ES-I3 (cell line): Measurements from ENCODE around the gene BSCL2.
"Not testable (repeated sequence)": the region's sequence is repeated elsewhere in the genome, so short reads cannot be mapped to it uniquely, and the experiment has no call there.

Experiments used
- H3K36me3 ChIP-seq: 2 replicates; pipeline ENCODE4 v1.6.1; 2013; ENCODE audit warnings: mild to moderate bottlenecking, low read length, control low read depth, moderate library complexity; ENCODE audit not compliant: insufficient read depth
- H3K4me1 ChIP-seq: 2 replicates; pipeline ENCODE4 v1.6.1; 2013; ENCODE audit warnings: mild to moderate bottlenecking, control low read depth, low read length; ENCODE audit not compliant: insufficient read depth
- H3K9ac ChIP-seq: 2 replicates; pipeline ENCODE4 v1.6.1; 2013; ENCODE audit warnings: low read depth, mild to moderate bottlenecking, low read length, moderate library complexity
- H3K9me3 ChIP-seq: 2 replicates; pipeline ENCODE4 v1.6.1; 2013; ENCODE audit warnings: mild to moderate bottlenecking, low read length, moderate library complexity; ENCODE audit not compliant: control insufficient read depth, insufficient read depth

BSCL2 gene

DNA sequence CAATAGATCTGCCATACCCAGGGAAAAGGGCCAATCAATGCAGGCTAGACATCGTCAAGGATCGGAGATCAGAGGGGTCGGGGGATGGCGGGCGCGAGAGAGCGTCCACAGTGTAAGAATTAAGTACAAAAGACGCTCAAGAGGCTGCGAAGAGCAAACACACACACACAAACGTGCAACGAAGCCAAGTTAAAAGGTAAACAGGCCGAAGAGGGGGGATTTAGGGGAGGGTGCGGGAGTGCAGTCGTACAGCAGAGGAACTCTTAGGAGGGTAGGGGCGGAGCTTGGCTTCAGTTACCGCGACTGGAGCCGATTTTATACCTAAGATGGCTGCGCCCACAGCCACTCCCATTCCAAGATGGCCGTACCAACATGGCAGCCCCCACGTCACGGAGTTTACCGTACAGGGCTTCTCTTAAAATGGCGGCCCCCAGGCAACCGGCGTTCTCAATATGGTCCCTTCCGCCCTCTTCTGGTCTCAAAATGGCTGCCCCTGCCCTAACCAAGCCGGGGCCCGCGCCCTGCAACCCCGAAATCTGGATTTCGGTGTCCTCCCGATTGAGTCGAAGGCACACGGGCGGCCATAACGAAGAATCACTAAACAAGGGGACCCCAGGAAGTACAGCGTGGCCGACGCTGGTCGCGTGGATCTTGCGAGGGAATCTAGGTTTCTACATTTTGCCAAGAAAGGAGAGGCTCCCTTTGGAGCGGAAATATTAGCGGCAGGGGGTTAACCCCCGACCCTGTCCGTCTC lies 2.2 kb upstream of the BSCL2 start:
- no peaks in the 10 kb centered on the region; the same call in 1 of the 2 replicates for H3K36me3 ChIP-seq
- no peaks in the 10 kb centered on the region for H3K4me1 ChIP-seq
- H3K9ac ChIP-seq: peak overlapping the region; percentile 89
- H3K9me3 ChIP-seq: no peaks in the 10 kb centered on the region

DNA sequence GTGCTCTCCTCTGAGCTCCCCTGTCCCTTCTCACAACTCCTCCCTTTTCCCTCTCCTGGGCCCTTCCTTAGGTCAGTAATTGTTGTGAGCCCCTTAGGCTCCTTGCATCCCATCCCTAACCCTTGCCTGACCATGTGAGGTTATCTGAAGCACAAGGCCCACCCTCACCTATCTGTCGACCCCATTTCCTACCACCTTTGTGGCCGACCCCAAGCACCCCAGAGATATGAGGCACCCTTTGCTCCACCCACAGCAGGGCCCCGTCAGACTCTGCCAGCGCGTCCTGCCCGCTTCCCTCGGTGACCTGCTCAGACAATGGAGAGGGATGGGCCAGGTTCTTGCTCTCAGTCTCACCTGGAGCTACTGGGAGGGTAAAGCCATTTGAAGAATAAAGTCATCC lies 1.6 kb upstream of the BSCL2 start:
- Histone ChIP-seq H3K4me1 (no peaks in the 10 kb centered on the region), H3K9ac (peak overlapping the region; percentile 89), H3K9me3 (no peaks in the 10 kb centered on the region), H3K36me3 (no peaks in the 10 kb centered on the region)

DNA sequence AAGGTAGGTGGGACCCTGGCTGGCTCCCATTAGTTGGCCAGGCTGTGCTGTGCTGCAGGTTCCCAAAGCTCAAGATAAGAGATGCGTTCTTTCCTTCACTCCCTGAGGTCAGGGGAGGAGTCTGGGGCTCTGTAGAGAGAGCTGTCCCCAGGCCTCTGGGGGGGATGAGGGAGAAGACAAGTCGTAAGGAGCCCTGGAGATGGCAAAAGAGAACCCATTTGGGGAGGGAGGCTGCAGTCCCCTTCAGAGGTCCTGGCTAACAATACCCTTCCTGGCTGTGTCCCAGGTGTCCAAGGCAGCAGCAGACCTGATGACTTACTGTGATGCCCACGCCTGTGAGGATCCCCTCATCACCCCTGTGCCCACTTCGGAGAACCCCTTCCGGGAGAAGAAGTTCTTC lies 1.2 kb upstream of the BSCL2 start:
- Histone ChIP-seq H3K4me1 (no peaks in the 10 kb centered on the region), H3K36me3 (no peaks in the 10 kb centered on the region), H3K9ac (peak overlapping the region; percentile 89; the same call in 1 of the 2 replicates), H3K9me3 (no peaks in the 10 kb centered on the region)

DNA sequence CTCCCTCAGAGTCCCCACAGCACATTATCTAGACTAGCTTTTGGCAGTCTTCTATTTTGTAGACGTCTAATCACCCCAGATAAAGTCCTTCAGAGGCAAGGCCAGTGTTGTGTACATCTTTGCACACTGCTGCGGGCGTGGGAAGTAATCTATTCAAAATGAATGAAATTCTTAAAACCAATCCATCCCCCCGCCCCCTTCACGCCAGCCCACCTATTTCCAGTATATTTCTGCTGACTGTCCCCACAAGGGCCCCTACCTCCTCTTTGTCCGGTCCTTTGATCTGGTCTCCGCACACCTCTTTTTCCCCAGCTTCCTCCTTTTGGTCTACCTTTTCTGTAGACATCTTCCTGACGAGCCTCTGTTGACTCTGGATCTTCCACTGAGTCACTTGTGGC lies 375 bp downstream of the BSCL2 start:
- peak overlapping the region; percentile 70 for H3K9ac ChIP-seq

DNA sequence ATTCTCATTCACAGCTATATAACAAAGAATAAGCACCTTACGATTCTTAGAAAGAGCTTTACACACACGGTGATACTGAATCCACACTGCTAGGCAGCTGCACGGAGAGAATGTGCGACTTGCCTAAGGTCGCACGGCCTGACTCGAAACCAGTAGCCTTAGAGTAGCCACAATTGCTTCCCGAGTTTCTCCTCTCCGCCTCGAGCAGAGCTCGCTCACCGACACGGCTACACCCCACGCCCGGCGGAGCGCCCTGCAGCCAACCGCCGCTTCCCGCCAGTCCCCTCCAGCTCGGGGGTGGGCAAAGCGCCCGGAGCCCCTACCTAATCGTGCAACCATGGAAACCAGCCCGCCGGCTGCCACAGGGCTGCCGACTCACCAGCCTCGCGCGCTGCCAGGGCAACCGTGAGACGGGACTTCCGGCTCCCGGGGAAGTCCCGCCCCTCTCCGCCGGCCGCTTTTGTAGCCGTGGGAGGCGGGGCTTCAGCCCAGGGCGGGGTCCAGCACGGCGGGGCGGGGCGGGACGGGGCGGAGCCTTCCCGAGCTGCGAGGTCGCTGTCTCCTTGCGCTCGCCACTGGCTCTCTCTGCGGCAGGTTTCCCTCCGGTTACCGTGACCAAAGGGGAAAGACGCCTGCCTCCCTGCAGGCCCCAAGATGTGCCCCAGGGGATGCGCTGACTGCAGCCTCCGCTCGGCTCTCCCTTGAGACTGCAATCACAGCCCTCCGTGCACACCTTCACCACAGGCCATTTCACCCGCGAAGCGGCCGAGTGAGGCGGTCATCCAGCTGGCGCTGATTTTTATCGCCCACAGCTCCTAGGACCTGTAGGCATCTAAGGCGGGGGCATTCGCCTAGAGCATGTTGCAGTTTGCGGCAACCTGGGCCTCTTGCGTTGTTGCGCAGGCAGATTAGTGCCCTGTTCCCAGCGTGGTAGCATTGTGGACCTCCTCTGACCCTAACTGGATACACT lies 1.1 kb downstream of the BSCL2 start:
- no peaks in the 10 kb centered on the region for H3K4me1 ChIP-seq
- peak overlapping the region; percentile 74 for H3K9ac ChIP-seq
- H3K36me3 ChIP-seq: no peaks in the 10 kb centered on the region
- H3K9me3 ChIP-seq: no peaks in the 10 kb centered on the region

More for the DNA sequence above, 375 bp downstream of the BSCL2 start:
- Histone ChIP-seq H3K36me3 (no peaks in the 10 kb centered on the region), H3K4me1 (no peaks in the 10 kb centered on the region), H3K9me3 (no peaks in the 10 kb centered on the region)

DNA sequence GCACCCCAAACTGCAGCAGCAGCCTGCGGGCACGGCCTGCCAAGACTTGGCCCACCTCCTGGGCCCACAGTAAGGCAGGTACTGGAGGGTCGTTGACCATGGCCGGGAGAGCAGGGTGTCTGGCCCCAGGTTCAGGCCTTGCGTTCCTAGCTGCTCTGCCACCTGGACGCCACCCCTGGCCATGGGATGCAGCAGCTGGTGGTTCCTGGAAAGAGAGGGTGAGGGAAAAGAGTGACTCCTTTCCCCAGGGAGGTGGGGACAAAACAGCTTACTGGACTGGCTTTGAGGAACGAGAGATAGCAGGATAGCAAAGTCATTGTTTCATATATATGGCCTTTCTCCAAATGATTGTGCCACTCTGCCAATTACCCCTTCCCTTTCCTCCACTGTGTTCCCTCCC lies 1.8 kb downstream of the BSCL2 start:
- H3K9me3 ChIP-seq: no peaks in the 10 kb centered on the region
- no peaks in the 10 kb centered on the region for H3K36me3 ChIP-seq
- peak overlapping the region; percentile 74; the same call in 1 of the 2 replicates for H3K9ac ChIP-seq
- no peaks in the 10 kb centered on the region for H3K4me1 ChIP-seq

DNA sequence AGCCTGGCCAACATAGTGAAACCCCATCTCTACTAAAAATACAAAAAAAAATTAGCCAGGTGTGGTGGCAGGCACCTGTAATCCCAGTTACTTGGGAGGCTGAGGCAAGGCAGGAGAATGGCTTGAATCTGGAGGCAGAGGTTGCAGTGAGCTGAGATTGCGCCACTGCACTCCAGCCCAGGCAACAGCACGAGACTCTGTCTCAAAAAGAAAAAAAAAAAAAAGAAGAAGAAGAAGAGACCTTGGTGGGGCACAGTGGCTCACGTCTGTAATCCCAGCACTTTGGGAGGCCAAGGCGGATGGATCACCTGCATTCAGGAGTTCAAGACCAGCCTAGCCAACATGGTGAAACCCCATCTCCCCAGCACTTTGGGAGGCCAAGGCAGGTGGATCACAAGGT lies 3.3 kb downstream of the BSCL2 start:
- H3K9me3 ChIP-seq, H3K36me3 ChIP-seq, H3K4me1 ChIP-seq, H3K9ac ChIP-seq: not testable (repeated sequence)

DNA sequence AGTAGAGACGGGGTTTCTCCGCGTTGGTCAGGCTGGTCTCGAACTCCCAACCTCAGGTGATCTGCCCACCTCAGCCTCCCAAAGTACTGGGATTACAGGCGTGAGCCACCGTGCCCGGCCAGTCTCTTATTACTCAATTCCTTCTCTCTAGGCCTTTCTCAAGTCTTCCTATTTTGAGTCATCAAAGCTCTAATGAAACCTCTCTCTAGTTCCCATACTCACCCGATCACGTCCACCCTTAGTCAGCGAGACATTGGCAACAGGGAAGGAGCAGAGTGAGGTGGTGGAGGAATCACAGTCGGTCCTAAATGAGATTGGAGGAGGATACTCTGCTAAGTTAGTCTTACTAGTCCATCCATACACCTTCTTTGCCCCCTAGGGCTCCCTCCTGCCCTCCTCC lies 5.0 kb downstream of the BSCL2 start:
- no peaks in the 10 kb centered on the region for H3K9me3 ChIP-seq
- no peak overlapping the region for H3K9ac ChIP-seq
- H3K4me1 ChIP-seq: no peaks in the 10 kb centered on the region
- no peaks in the 10 kb centered on the region; the same call in 1 of the 2 replicates for H3K36me3 ChIP-seq

DNA sequence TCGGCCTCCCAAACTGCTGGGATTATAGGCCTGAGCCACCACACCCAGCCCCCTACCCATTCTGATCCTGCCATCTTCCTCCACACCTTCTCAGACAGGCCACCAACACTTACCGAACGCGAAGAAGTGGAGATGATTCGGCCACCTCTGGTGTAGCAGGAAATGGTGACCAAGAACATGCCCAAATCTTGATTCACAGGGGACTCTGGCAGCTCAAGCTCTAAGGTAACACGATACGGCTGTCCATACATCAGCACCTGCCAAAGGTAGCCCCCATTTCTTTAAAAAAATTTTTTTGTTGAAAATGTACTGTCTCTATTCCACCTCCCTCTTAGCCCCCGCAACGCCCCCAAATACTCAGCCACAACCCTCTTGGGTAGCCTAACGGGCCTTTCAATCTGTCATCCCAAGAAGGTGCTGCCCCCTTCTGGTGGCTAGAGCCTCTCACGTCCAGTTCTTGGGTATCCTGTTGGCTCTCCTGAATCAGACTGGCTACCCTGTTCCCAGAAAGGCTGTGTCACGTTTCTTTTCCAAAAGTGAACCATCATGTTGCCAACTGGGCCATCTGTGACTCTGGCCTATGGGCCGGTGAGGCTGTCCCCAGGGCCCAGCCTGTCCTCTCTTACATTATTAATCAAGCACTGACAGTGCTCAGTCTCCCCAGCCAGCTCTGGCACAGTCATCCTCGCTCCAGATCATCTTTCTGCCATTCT lies 12.6 kb downstream of the BSCL2 start:
- Histone ChIP-seq H3K9me3 (no peaks in the 10 kb centered on the region), H3K4me1 (peaks cover 8% of the 10 kb centered on the region; the same call in 1 of the 2 replicates), H3K9ac (no peak overlapping the region), H3K36me3 (peaks cover 8% of the 10 kb centered on the region)

DNA sequence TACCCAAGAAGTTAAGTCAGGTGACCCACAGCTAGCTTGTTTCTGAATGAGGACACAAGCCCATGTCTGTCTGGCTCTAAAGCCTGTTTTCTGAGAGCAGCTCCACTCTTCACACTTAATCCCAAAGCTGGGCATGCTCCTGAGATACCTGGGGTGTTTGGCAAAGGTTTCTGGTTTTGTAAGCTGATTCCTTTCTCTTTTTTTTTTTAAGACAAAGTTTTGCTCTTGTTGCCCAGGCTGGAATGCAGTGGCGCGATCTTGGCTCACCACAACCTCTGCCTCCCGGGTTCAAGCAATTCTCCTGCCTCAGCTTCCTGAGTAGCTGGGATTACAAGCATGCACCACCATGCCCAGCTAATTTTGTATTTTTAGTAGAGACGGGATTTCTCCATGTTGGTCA lies 13.6 kb downstream of the BSCL2 start:
- not testable (repeated sequence) for H3K36me3 ChIP-seq, H3K9me3 ChIP-seq, H3K9ac ChIP-seq
- peaks cover 15% of the 10 kb centered on the region for H3K4me1 ChIP-seq

DNA sequence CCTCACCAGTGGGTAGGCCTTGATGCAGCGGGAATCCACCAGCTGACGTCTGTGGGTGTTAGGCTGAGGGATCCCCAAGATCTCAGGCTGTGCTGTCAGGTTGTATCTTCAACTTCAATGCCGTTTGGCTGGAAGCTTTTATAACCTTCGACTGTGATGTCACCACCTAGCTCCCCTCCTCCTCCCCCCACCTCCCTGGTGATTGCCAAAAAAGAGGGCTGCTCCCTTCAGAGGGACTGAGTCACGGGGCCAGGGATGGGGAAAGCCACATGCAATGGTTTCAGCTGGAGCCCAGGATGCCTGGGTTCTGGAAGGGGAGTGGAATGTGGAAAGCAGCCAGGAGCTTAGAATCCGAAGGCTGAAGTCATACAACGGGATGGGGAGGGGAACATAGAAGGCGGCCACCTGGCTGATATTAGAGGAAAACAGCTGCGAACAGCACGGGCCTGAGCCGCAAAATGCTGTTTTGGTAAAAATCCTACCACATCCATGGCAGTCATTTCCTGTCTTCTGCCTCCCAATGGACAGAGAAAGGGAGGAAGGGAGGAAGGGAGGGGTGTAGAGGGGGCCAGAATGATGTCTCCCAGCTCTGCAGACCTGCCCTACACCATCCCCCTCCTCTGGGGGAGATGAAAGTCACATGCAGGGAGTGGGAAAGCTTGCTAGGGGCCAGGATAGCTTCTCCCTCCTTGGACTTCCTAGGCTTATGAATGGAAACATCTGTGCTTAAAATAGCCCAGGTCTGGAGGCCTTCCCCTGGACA lies 17.6 kb downstream of the BSCL2 start, which contains the start of gene LRRN4CL:
TSS of gene LRRN4CL (minus strand) at position 110 of the 763 bp plus-strand sequence. CDS start 1,022 bp downstream, outside the sequence.
- H3K36me3 ChIP-seq: peaks cover 8% of the 10 kb centered on the region
- H3K9ac ChIP-seq: no peak within 1 kb of the TSS
- peaks cover 18% of the 10 kb centered on the region for H3K4me1 ChIP-seq
- H3K9me3 ChIP-seq: no peaks in the 10 kb centered on the region

DNA sequence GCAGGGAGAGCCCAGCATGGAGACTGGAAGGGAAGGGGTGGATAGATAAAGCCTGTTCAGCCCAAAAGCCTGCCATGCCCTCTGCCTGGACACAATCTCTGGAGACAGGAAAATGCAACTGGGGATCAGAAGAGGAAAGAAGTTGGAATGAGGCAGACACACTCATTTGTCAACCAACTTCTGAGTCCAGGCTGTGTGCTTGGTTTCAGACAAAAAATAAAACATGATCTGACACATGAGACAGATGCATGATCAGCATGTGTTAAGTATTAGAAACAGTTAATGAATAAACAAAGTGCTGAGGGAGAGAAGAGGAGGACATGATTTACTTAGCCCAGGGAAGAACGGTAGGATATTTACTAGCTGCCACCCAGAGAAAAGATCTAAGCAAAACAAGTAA lies 18.7 kb downstream of the BSCL2 start:
- peaks cover 8% of the 10 kb centered on the region for H3K36me3 ChIP-seq
- H3K9ac ChIP-seq: no peak overlapping the region
- H3K4me1 ChIP-seq: peaks cover 18% of the 10 kb centered on the region
- no peaks in the 10 kb centered on the region for H3K9me3 ChIP-seq

DNA sequence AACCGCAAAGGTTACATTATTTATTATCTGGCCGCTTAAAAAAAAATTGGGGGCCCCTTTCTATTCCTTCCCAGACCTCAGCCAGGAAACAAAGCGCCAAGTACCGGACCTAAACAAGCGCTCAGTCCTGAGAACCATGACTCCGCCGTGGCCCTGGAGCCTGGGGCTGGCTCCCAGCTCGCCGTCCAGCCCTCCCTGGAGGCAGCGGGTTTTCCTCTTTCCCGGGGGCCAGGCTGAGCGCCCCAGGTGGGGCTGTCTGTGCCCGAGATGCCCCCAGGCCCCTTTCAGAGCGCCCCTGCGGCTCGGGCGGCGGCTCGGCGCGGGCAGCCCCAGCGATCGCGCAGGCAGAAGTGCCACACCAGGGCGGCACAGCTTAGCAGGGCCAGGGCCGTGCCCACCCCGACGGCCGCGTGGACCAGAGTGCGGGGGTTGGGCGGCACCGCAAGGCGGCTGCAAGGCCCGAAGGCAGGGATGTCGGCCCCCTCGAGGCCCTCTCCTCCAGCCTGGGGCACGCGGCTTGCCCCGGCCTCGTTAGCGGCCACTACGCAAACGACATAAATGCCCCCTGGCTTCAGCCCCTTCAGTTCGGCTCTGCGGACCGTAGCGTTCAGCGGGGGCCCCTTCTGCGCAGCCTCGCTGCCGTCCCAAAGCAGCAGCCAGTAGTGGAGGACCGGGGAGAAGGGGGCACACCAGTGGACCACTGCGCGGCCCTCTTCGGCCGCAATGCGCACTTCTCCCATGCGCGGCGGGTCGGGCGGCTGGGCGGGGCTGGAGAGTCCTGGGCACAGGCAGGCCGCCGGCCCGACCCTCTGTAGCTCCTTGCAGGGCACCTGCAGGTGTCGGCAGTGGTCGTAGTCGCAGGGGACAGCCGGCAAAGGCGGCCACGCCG lies 19.5 kb downstream of the BSCL2 start:
- Histone ChIP-seq H3K9me3 (no peaks in the 10 kb centered on the region), H3K36me3 (peaks cover 8% of the 10 kb centered on the region), H3K9ac (no peak overlapping the region), H3K4me1 (peaks cover 18% of the 10 kb centered on the region)
